NCI-H345 (cell line): Measurements from ENCODE around the gene PPFIA4.

Source experiments
- DNase-seq: peaks from one replicate; lab custom pipeline; 2025; lab: John Stamatoyannopoulos, UW

Gene PPFIA4

GRCh38 chr1:203099805-203100515 lies 73.7 kb downstream of the PPFIA4 start:
- DNase-seq: no peak

GRCh38 chr1:203100516-203100869 lies 74.2 kb downstream of the PPFIA4 start:
- DNase-seq: no peak

GRCh38 chr1:203101813-203102634 lies 75.7 kb downstream of the PPFIA4 start:
- DNase-seq: no peak

GRCh38 chr1:203103216-203103615 lies 76.9 kb downstream of the PPFIA4 start:
- DNase-seq: no peak

GRCh38 chr1:203103829-203104495 lies 77.7 kb downstream of the PPFIA4 start:
- no peak for DNase-seq

GRCh38 chr1:203104789-203105390 lies 78.6 kb downstream of the PPFIA4 start:
- no peak for DNase-seq

GRCh38 chr1:203112475-203112874 lies 86.2 kb downstream of the PPFIA4 start:
- DNase-seq: no peak

- no peak for DNase-seq
Measured at GRCh38 chr1:203113308-203113707, 87.0 kb downstream of the PPFIA4 start.

GRCh38 chr1:203114202-203114601 lies 87.9 kb downstream of the PPFIA4 start:
- DNase-seq: no peak

GRCh38 chr1:203116091-203116820 lies 90.0 kb downstream of the PPFIA4 start:
- DNase-seq: no peak

- peak; percentile 59 for DNase-seq
Measured at GRCh38 chr1:203117611-203118575, 91.6 kb downstream of the PPFIA4 start.

- DNase-seq: no peak
Measured at GRCh38 chr1:203120325-203121153, 94.2 kb downstream of the PPFIA4 start.

- DNase-seq: no peak
Measured at GRCh38 chr1:203121186-203122015, 95.1 kb downstream of the PPFIA4 start.

GRCh38 chr1:203122159-203122558 lies 95.9 kb downstream of the PPFIA4 start:
- no peak for DNase-seq

- no peak for DNase-seq
Measured at GRCh38 chr1:203124011-203124410, 97.7 kb downstream of the PPFIA4 start.

- no peak for DNase-seq
Measured at GRCh38 chr1:203124546-203125317, 98.4 kb downstream of the PPFIA4 start.

GRCh38 chr1:203126151-203126865 lies 100.0 kb downstream of the PPFIA4 start:
- DNase-seq: no peak
